ENCODE measurements around the gene FPGS. TPM values are rescaled to one million over a fixed set of nuclear protein-coding genes. Genes with fewer than 3 reads are reported as not detected.
"Not testable (repeated sequence)": the region's sequence is repeated elsewhere in the genome, so short reads cannot be mapped to it uniquely, and the experiment has no call there.

The FPGS gene
- total and polyA plus RNA-seq, 5 experiments from 2014 or later: 51.7 to 158 (median 54.8) TPM

DNA sequence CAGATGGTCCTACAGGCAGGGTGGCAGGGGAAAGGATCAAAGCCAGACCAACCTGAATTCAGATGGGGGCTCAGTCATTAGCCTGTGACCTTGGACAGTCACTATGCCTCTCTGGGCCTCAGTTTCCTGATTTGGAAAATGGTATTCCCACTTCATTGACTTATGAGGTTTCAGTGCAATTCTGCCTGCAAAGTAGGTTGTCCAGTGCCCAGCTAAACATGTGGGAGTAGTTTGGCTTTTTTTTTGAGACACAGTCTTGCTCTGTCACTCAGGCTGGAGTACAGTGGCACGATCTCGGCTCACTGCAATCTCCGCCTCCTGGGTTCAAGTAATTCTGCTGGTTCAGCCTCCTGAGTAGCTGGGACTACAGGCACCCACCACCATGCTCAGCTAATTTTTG lies 33.9 kb downstream of the FPGS start:
- ATAC-seq, H3K36me3 Mint-ChIP-seq, POLR2A ChIA-PET, H3K27ac Mint-ChIP-seq, H3K9me3 Mint-ChIP-seq, DNase-seq, H3K27me3 Mint-ChIP-seq, H3K4me3 Mint-ChIP-seq: not testable (repeated sequence)
- peaks cover 5 to 18% (median 12%) of the 10 kb centered on the region in 4 donors for H3K4me1 Mint-ChIP-seq

DNA sequence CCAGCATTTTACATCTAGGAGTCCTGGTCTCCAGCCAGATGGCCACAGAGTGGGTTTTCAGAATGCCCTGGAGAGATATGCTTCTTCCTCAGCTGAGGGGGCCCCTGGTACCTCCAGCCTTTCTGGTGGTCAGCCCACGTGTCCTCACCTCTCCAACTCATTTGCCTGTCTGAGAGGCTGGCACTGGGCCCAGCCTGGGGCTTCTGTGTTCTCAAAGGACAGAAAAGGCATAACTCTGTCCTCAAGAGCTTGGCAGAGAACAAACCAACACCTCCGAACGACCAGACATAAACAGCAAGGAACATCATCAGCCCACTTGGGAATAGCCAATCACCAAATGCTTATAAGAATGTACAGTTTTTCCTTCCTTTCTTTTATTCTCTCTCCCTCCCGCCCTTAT lies 34.7 kb downstream of the FPGS start:
- H3K4me3 Mint-ChIP-seq: no peak overlapping the region
- H3K36me3 Mint-ChIP-seq: peaks cover 0 to 10% (median 0%) of the 10 kb centered on the region in 3 donors
- POLR2A ChIA-PET: interaction anchor here (0.8 kb wide), 1 partner anchor 14 kb away, joined by 3 read pairs; no protein-coding TSS in a partner anchor
- no peaks in the 10 kb centered on the region for H3K27me3 Mint-ChIP-seq
- peaks cover 3 to 15% (median 9%) of the 10 kb centered on the region in 4 donors for H3K4me1 Mint-ChIP-seq
- no peak for ATAC-seq
- no peak for DNase-seq
- peak overlapping the region in 1 of 10 donors; percentile 63 for H3K27ac Mint-ChIP-seq
- no peaks in the 10 kb centered on the region for H3K9me3 Mint-ChIP-seq

GRCh38 chr9:127838375-127839078 lies 35.8 kb downstream of the FPGS start:
- no peak overlapping the region for H3K4me3 Mint-ChIP-seq
- no peak for ATAC-seq
- no peaks in the 10 kb centered on the region for H3K9me3 Mint-ChIP-seq
- H3K36me3 Mint-ChIP-seq: peaks cover 0 to 14% (median 0%) of the 10 kb centered on the region in 3 donors
- no peaks in the 10 kb centered on the region for H3K27me3 Mint-ChIP-seq
- POLR2A ChIA-PET: no interaction called here
- DNase-seq: no peak
- H3K27ac Mint-ChIP-seq: peak overlapping the region in 1 of 10 donors; percentile 63
- peaks cover 0 to 11% (median 4%) of the 10 kb centered on the region in 4 donors for H3K4me1 Mint-ChIP-seq

DNA sequence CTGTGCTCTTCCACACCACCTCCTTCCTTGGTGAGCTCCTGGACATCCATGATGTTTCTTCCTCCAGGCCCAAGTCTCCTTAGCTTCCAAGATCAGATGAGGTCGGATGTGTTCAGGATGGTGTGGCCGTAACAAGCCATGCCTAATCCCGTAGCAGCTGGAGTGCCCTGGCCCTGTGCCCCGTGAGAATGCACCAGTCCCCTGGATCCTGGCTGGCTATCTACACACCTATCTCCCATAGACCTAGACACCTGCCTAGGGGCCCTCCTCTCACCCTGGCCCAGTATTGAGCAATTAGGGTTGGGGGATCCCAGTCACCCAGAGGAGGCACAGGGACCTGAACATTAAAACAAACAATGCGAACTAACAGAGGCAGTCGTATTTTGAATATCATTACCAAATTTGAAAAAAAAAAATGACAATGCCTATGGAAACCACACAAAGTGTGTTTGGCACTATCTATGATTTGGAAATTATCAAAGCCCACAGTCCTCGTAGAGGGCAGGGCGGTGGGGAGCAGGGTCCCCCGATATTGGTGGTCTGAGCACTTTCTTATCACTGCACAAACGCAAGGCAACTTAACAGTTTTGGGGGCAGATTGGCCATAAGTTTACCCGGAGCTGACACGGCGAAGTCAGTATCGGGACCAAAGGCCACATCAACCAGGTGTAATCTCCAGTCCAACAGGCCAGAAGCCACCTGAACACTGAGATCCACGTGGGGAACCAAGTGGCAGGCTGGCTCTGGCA lies 38.6 kb downstream of the FPGS start:
- H3K4me1 Mint-ChIP-seq: peaks cover 0 to 4% (median 2%) of the 10 kb centered on the region in 4 donors
- peak overlapping the region in 2 of 10 donors; percentile 6 to 53 for H3K27ac Mint-ChIP-seq
- POLR2A ChIA-PET: no interaction called here
- H3K36me3 Mint-ChIP-seq: peaks cover 0 to 14% (median 0%) of the 10 kb centered on the region in 3 donors
- DNase-seq (no peak), ATAC-seq (no peak)
- H3K27me3 Mint-ChIP-seq: no peaks in the 10 kb centered on the region
- H3K9me3 Mint-ChIP-seq: no peaks in the 10 kb centered on the region
- H3K4me3 Mint-ChIP-seq: no peak overlapping the region

DNA sequence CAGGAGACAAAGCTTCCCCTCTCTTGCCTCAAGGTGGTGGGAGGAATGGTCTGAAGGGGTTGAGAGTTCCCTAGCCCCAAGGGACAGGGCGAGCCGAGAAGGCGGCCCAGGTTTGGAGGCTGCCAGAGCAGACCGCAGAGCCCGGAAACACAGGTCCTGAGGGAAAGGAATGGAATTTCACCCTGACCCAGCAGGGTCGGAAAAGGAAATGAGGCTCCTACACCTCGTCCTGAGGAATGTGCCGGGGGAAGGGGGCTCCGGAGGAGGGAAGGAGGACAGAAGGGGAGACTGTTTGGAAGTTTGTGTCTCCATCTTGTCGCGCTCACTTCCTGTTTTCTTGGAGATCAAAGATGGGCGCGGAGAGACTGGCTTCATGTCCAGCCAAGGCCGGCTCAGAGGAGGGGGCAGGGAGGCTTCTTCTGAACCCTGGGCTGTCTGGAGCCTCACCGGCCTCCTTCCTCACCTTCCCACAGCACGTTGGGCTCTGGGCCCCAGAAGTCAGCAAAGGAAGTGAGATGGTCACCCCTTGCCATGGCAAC lies 42.2 kb downstream of the FPGS start:
- Mint-ChIP-seq H3K27ac (no peak overlapping the region), H3K4me1 (peaks cover 0 to 3% (median under 1%) of the 10 kb centered on the region in 4 donors), H3K27me3 (no peaks in the 10 kb centered on the region), H3K9me3 (peaks cover 0 to 18% (median 12%) of the 10 kb centered on the region in 9 donors), H3K36me3 (peaks cover 11 to 24% (median 16%) of the 10 kb centered on the region in 3 donors), H3K4me3 (no peak overlapping the region)
- no peak for DNase-seq
- ATAC-seq: no peak
- POLR2A ChIA-PET: interaction anchor here (0.5 to 1.5 kb wide), 2 partner anchors 14 to 25 kb away, joined by 3 to 5 read pairs; no protein-coding TSS in a partner anchor

- POLR2A ChIA-PET: interaction anchor here (1.5 kb wide), 1 partner anchor 13 kb away, joined by 3 read pairs; no protein-coding TSS in a partner anchor
- not testable (repeated sequence) for H3K27ac Mint-ChIP-seq, H3K27me3 Mint-ChIP-seq, DNase-seq, H3K4me3 Mint-ChIP-seq, ATAC-seq, H3K4me1 Mint-ChIP-seq
- H3K36me3 Mint-ChIP-seq: peaks cover 11 to 28% (median 20%) of the 10 kb centered on the region in 3 donors
- peaks cover 2 to 24% (median 13%) of the 10 kb centered on the region in 9 donors for H3K9me3 Mint-ChIP-seq
Observed at GRCh38 chr9:127845619-127846018, 42.9 kb downstream of the FPGS start.

DNA sequence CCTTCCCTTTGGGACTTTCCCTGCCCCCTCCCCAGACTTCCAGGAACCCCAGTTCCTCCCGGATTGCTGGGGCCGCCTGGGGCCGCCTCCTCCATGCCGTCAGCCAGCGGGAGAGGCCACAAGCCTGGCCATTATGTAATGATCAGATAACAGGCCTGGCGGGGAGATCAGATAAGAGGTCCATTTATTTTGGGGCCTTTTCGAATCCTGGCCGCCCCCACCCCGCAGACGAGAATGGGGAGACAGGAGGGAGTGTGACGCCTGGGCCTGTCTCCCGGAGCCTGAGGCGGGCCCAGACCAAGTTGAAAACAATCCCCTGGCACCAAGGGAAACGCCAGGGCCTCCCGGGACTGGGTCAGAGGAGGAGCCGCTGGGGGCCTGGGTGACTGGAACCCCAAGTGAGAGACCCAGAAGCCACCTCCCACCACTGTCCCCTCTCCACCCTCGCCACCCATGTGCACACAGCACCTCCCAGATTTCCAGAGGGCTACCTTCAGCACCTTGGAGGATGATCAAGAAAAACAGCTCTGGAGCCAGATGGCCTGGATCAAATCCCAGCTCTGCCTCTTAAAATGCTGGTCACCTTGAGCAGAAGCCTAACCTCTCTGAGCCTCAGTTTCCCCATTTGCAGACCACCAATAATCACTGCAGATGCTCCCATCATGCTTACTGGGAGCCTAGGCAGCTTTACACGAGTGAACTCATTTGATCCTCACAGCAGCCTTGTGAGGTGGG lies 43.9 kb downstream of the FPGS start:
- Mint-ChIP-seq H3K9me3 (peaks cover 2 to 26% (median 14%) of the 10 kb centered on the region in 9 donors), H3K27ac (peak overlapping the region in 1 of 10 donors; percentile 47), H3K36me3 (peaks cover 11 to 23% (median 21%) of the 10 kb centered on the region in 3 donors), H3K4me3 (no peak overlapping the region), H3K4me1 (peaks cover 0 to 3% (median under 1%) of the 10 kb centered on the region in 4 donors), H3K27me3 (no peaks in the 10 kb centered on the region)
- POLR2A ChIA-PET: no interaction called here
- ATAC-seq (no peak), DNase-seq (no peak)

DNA sequence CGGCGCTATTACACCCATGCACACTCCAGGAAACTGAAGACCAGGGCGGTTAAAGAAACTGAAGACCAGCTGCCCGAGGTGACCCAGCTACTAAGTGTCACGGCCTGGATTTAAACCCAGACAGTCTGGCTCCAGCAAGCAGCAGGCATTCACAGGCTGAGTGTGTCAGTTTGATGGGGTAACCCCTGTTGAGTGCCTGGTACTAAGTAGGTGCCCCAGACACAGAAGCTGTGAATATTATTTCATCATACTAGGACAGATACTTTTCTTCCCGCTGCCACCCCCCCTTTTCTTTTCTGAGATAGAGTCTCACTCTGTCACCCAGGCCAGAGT lies 44.5 kb downstream of the FPGS start:
- ATAC-seq: no peak
- Mint-ChIP-seq H3K4me3 (no peak overlapping the region), H3K27me3 (no peaks in the 10 kb centered on the region), H3K36me3 (peaks cover 11 to 21% (median 19%) of the 10 kb centered on the region in 3 donors), H3K27ac (peak overlapping the region in 1 of 10 donors; percentile 47), H3K4me1 (peaks cover 2 to 8% (median 3%) of the 10 kb centered on the region in 4 donors), H3K9me3 (peaks cover 2 to 26% (median 14%) of the 10 kb centered on the region in 9 donors)
- DNase-seq: no peak
- POLR2A ChIA-PET: no interaction called here

GRCh38 chr9:127847833-127848755 lies 45.4 kb downstream of the FPGS start:
- DNase-seq (no peak), ATAC-seq (no peak)
- H3K4me1 Mint-ChIP-seq: peaks cover 4 to 17% (median 9%) of the 10 kb centered on the region in 4 donors
- peaks cover 2 to 26% (median 14%) of the 10 kb centered on the region in 9 donors for H3K9me3 Mint-ChIP-seq
- peak overlapping the region in 1 of 10 donors; percentile 39 for H3K4me3 Mint-ChIP-seq
- POLR2A ChIA-PET: no interaction called here
- peak overlapping the region in 3 of 10 donors; percentile 31 to 82 (median 80) for H3K27ac Mint-ChIP-seq
- H3K36me3 Mint-ChIP-seq: peaks cover 11 to 21% (median 14%) of the 10 kb centered on the region in 3 donors
- H3K27me3 Mint-ChIP-seq: no peaks in the 10 kb centered on the region

DNA sequence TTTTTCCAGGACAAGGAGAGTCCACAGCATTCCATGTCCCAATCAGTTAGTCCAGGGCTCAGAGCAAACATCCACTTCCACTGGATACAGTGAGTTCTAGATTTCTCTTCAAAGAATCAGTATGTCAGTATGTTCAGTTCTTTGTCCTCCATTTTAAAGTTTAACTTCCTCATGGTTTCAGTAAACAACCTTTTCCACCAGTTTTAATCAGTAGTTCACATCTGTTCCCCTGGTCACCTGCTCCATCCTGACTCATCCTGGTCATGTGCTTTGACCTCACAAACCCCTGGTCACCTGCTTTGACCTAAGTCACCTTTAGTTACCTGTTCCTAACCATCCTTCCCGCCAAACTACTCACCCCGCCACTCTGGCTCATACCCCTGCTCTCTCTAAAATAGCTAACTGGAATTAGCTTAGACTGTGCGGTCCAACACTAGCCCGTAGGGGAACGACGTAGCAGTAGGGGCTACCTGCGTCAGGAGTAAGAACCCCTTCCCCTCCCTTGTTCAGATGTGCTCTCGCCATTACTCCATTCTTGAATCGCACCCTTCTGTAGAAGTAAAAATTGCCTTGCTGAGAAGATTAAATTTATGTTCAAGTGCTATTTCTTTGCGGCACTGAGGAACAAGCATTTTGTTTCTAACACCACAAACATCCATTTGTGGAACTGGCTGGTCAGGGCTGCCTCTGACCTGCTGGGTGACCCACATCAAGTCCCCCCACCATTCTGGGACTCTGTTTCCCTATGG lies 46.2 kb downstream of the FPGS start:
- H3K27me3 Mint-ChIP-seq: no peaks in the 10 kb centered on the region
- ATAC-seq (no peak), DNase-seq (no peak)
- H3K27ac Mint-ChIP-seq: peak overlapping the region in 2 of 10 donors; percentile 57 to 61
- peaks cover 11 to 21% (median 14%) of the 10 kb centered on the region in 3 donors for H3K36me3 Mint-ChIP-seq
- H3K4me1 Mint-ChIP-seq: peaks cover 6 to 26% (median 14%) of the 10 kb centered on the region in 4 donors
- POLR2A ChIA-PET: no interaction called here
- peak overlapping the region in 1 of 10 donors; percentile 51 for H3K4me3 Mint-ChIP-seq
- H3K9me3 Mint-ChIP-seq: peaks cover 2 to 26% (median 14%) of the 10 kb centered on the region in 9 donors

GRCh38 chr9:127850286-127850830 lies 47.7 kb downstream of the FPGS start:
- ATAC-seq: no peak
- no peak for DNase-seq
- Mint-ChIP-seq H3K9me3 (peaks cover 2 to 26% (median 14%) of the 10 kb centered on the region in 9 donors), H3K36me3 (peaks cover 11 to 21% (median 14%) of the 10 kb centered on the region in 3 donors), H3K4me3 (peak overlapping the region in 1 of 10 donors; percentile 41), H3K4me1 (peaks cover 7 to 33% (median 25%) of the 10 kb centered on the region in 4 donors), H3K27ac (peak overlapping the region in 1 of 10 donors; percentile 1), H3K27me3 (no peaks in the 10 kb centered on the region)
- POLR2A ChIA-PET: no interaction called here

All from naive thymus-derived CD8-positive, alpha-beta T cell (primary cell).